CD14-positive monocyte (primary cell): Measurements from ENCODE around the gene HLA-DPA1. TPM values are rescaled to one million over a fixed set of nuclear protein-coding genes. Genes with fewer than 3 reads are reported as not detected.

ENCODE experiments used
- DNase-seq, 3 donors: peaks; one replicate each; pipeline ENCODE4 v3.0.0-alpha.2; 2011 to 2022
- H2AFZ ChIP-seq: 2 replicates; pipeline ENCODE4 v1.6.0; 2012; ENCODE audit warnings: mild to moderate bottlenecking, low read depth, low read length, inconsistent platforms; ENCODE audit not compliant: insufficient read depth, poor library complexity, severe bottlenecking
- H3K27ac ChIP-seq, 2 donors: 1 replicate in 1 of 2; 2 replicates in 1 of 2; pipeline ENCODE4 v1.5.1; 2012 to 2013; ENCODE audit warnings: low read length in 2 of 2, control low read depth in 1 of 2, inconsistent platforms in 1 of 2, low read depth in 1 of 2, mild to moderate bottlenecking in 1 of 2
- H3K27me3 ChIP-seq, 2 donors: one replicate each; pipeline versions ENCODE4 v1.6.0 to v1.6.1; 2011 to 2013; ENCODE audit warnings: low read length in 2 of 2; ENCODE audit not compliant: control insufficient read depth in 2 of 2, insufficient read depth in 2 of 2
- H3K36me3 ChIP-seq, 2 donors: replicated peaks in 1 of 2; 1 replicate in 1 of 2; 2 replicates in 1 of 2; pipeline versions ENCODE4 v1.5.1 to v1.6.1; 2012 to 2013; ENCODE audit warnings: low read length in 2 of 2, control low read depth in 1 of 2, inconsistent platforms in 1 of 2, mild to moderate bottlenecking in 1 of 2; ENCODE audit not compliant: insufficient read depth in 2 of 2, control insufficient read depth in 1 of 2
- H3K4me1 ChIP-seq, 2 donors: 1 replicate in 1 of 2; 2 replicates in 1 of 2; pipeline versions ENCODE4 v1.5.1 to v1.6.1; 2012 to 2013; ENCODE audit warnings: low read length in 2 of 2, control low read depth in 1 of 2, inconsistent platforms in 1 of 2, mild to moderate bottlenecking in 1 of 2, moderate library complexity in 1 of 2; ENCODE audit not compliant: insufficient read depth in 2 of 2, control insufficient read depth in 1 of 2
- H3K4me2 ChIP-seq: replicated peaks from 2 replicates; pipeline ENCODE3; 2012; ENCODE audit warnings: low read length, moderate library complexity, mild to moderate bottlenecking; ENCODE audit not compliant: poor library complexity, severe bottlenecking; ENCODE audit errors: extremely low read depth
- H3K4me3 ChIP-seq, 3 experiments: fragments of 200-600 bp in 1 of 3; sonication (generic) in 1 of 3; replicated peaks in 1 of 3; 1 replicate in 2 of 3; 2 replicates in 1 of 3; pipeline ENCODE4 v1.5.1; 2011 to 2013; ENCODE audit warnings: low read length in 3 of 3, mild to moderate bottlenecking in 3 of 3, control low read depth in 2 of 3, low read depth in 2 of 3, inconsistent platforms in 1 of 3, moderate library complexity in 1 of 3
- H3K79me2 ChIP-seq: 2 replicates; pipeline ENCODE4 v1.6.0; 2012; ENCODE audit warnings: mild to moderate bottlenecking, control low read depth, inconsistent platforms, low read length, moderate library complexity; ENCODE audit not compliant: insufficient read depth
- H3K9ac ChIP-seq: 2 replicates; pipeline ENCODE4 v1.6.0; 2017; ENCODE audit warnings: low read length, mild to moderate bottlenecking; ENCODE audit not compliant: insufficient read depth, poor library complexity, severe bottlenecking
- H3K9me3 ChIP-seq, 2 donors: replicated peaks in 1 of 2; 1 replicate in 1 of 2; 2 replicates in 1 of 2; pipeline versions ENCODE4 v1.5.1 to v1.6.1; 2012 to 2013; ENCODE audit warnings: low read length in 2 of 2, control low read depth in 1 of 2; ENCODE audit not compliant: control insufficient read depth in 1 of 2, insufficient read depth in 1 of 2
- H4K20me1 ChIP-seq: 2 replicates; pipeline ENCODE4 v1.6.0; 2012; ENCODE audit warnings: mild to moderate bottlenecking, low read length, control low read depth, moderate library complexity; ENCODE audit not compliant: insufficient read depth
- H3K27ac Mint-ChIP-seq, 7 donors: one replicate each; pipeline ENCODE4 v1.8.0; 2020; ENCODE audit warnings: mild to moderate bottlenecking in 7 of 7, mixed read lengths in 7 of 7, moderate library complexity in 6 of 7, inconsistent platforms in 2 of 7
- H3K27me3 Mint-ChIP-seq, 3 donors: one replicate each; pipeline ENCODE4 v1.8.0; 2021 to 2022; ENCODE audit warnings: low read depth in 3 of 3, mild to moderate bottlenecking in 3 of 3, mixed read lengths in 3 of 3, moderate library complexity in 3 of 3, inconsistent platforms in 1 of 3
- H3K36me3 Mint-ChIP-seq, 2 donors: one replicate each; pipeline ENCODE4 v1.8.0; 2020; ENCODE audit warnings: mixed read lengths in 2 of 2, inconsistent platforms in 1 of 2, mild to moderate bottlenecking in 1 of 2
- H3K4me1 Mint-ChIP-seq: one replicate; pipeline ENCODE4 v1.8.0; 2020; ENCODE audit warnings: mild to moderate bottlenecking, mixed read lengths
- H3K4me3 Mint-ChIP-seq, 2 donors: one replicate each; pipeline ENCODE4 v1.8.0; 2020; ENCODE audit warnings: mild to moderate bottlenecking in 2 of 2, mixed read lengths in 2 of 2, moderate library complexity in 1 of 2
- H3K9me3 Mint-ChIP-seq, 7 donors: one replicate each; pipeline ENCODE4 v1.8.0; 2020 to 2022; ENCODE audit warnings: mixed read lengths in 7 of 7, mild to moderate bottlenecking in 6 of 7, moderate library complexity in 6 of 7, inconsistent platforms in 2 of 7
- WGBS: methylation state at CpG from one replicate; pipeline ENCODE4 v1.1.5; 2013; ENCODE audit warnings: missing lambda C conversion rate; ENCODE audit not compliant: insufficient coverage; 5-methylcytosine and 5-hydroxymethylcytosine counted together
- intact Hi-C, 2 donors: fragments of 100-400 bp; cut with micrococcal nuclease; formaldehyde crosslinking; loops; one replicate each; pipeline versions ENCODE4 v1.15.0 to v1.15.1; 2023
- polyA plus RNA-seq, 3 donors: library from polyadenylated mRNA; depleted of rRNA in 1 of 3; unstranded in 2 of 3; stranded (reverse) in 1 of 3; fragments of 300-500 nt in 2 of 3; fragments of >200 nt in 1 of 3; fragmentation: Illumina TruSeq in 2 of 3; gene quantifications; 1 replicate in 2 of 3; 2 replicates in 1 of 3; pipeline ENCODE4 v1.2.3, GENCODE V29; 2012 to 2021
- TF ChIP-seq, protein P1 (sequence below): fragments of 200-600 bp; IDR thresholded peaks from one replicate; pipeline ENCODE4 v1.8.0; 2022; ENCODE audit warnings: antibody characterized with exemption, mild to moderate bottlenecking

The HLA-DPA1 gene
- polyA plus RNA-seq, 3 donors = 578 to 1,024 (median 796) TPM

DNA sequence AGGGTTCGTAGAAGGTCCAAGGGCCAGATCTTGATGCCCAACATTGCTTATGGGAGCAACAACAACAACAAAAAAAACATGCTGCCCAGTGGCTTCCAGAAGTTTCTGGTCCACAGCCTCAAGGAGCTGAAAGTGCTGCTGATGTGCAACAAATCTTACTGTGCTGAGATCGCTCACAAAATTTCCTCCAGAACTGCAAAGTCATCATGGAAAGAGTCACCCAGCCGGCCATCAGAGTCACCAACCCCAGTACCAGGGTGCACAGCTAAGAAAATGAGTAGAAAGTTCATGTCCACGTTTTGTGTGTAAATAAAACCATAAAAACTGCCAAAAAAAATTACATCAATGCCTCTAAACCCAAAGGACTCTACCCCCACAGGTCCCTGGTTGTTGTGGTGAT, 6.1 kb upstream of the HLA-DPA1 start:
- peaks cover 41% of the 10 kb centered on the region for H4K20me1 ChIP-seq
- peak overlapping the region in 6 of 7 donors; percentile 57 to 85 (median 74) for H3K27ac Mint-ChIP-seq
- peak overlapping the region in 1 of 3 experiments; percentile 95 for H3K4me3 ChIP-seq
- H3K79me2 ChIP-seq = peaks cover 51% of the 10 kb centered on the region
- no peaks in the 10 kb centered on the region for H3K9me3 Mint-ChIP-seq
- H3K4me1 Mint-ChIP-seq = peaks cover 68% of the 10 kb centered on the region
- WGBS = 20% methylated on average over 1 of the region's 4 CpGs
- peak overlapping the region; percentile 59 for H3K4me2 ChIP-seq
- H3K27me3 ChIP-seq = no peaks in the 10 kb centered on the region
- no peak overlapping the region for H2AFZ ChIP-seq
- H3K27me3 Mint-ChIP-seq = peaks cover 0 to 4% (median 2%) of the 10 kb centered on the region in 3 donors
- intact Hi-C loops = no loop called here
- H3K27ac ChIP-seq = peak overlapping the region; percentile 14 to 46
- peak overlapping the region in 1 of 2 donors; percentile 6 for H3K4me3 Mint-ChIP-seq
- H3K9ac ChIP-seq = no peak overlapping the region
- H3K9me3 ChIP-seq = no peaks in the 10 kb centered on the region
- DNase-seq = peak in 2 of 3 donors; percentile 23 to 63
- peaks cover 33 to 41% of the 10 kb centered on the region in 2 donors for H3K36me3 ChIP-seq
- peaks cover 66 to 74% of the 10 kb centered on the region in 2 donors for H3K36me3 Mint-ChIP-seq
- TF ChIP-seq, protein P1, sequence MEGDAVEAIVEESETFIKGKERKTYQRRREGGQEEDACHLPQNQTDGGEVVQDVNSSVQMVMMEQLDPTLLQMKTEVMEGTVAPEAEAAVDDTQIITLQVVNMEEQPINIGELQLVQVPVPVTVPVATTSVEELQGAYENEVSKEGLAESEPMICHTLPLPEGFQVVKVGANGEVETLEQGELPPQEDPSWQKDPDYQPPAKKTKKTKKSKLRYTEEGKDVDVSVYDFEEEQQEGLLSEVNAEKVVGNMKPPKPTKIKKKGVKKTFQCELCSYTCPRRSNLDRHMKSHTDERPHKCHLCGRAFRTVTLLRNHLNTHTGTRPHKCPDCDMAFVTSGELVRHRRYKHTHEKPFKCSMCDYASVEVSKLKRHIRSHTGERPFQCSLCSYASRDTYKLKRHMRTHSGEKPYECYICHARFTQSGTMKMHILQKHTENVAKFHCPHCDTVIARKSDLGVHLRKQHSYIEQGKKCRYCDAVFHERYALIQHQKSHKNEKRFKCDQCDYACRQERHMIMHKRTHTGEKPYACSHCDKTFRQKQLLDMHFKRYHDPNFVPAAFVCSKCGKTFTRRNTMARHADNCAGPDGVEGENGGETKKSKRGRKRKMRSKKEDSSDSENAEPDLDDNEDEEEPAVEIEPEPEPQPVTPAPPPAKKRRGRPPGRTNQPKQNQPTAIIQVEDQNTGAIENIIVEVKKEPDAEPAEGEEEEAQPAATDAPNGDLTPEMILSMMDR = no peak
- H3K4me1 ChIP-seq = peaks cover 61 to 67% of the 10 kb centered on the region in 2 donors

DNA sequence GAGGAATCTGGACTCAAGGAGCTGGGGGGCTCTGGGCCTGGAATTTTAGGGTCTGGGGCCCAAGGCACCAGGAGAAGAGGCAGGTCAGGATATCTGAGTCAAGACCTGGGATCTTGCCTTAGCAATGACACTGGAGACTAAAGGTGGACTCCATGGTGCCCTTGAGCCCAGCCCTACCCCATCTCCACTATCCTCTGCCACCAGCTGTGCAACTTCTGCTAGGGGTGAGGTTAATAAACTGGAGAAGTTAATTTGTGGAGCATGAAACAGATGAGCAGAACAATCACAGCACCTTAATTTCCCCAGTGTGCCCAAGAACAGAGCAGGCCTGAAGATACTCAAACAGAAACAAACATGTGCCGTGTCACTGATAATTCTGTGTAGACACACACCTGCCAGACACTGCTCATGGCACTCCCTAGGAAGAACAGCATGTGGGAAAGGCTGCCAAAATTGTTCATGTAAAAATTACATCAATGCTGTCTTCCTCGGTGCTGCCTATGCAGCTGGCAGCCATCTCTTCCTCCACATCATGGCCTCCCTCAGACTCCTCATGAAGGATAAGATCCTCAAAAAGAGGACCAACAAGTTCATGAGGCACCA, 5.6 kb upstream of the HLA-DPA1 start:
- Mint-ChIP-seq H3K4me3 (peak overlapping the region; percentile 63 to 73), H3K9me3 (no peaks in the 10 kb centered on the region), H3K27ac (peak overlapping the region; percentile 57 to 85 (median 68)), H3K27me3 (peaks cover 0 to 4% (median 2%) of the 10 kb centered on the region in 3 donors), H3K4me1 (peaks cover 69% of the 10 kb centered on the region), H3K36me3 (peaks cover 61 to 69% of the 10 kb centered on the region in 2 donors)
- Histone ChIP-seq H3K79me2 (peaks cover 51% of the 10 kb centered on the region), H3K27ac (peak overlapping the region; percentile 14 to 46), H3K27me3 (no peaks in the 10 kb centered on the region), H4K20me1 (peaks cover 41% of the 10 kb centered on the region), H3K36me3 (peaks cover 27 to 40% of the 10 kb centered on the region in 2 donors), H3K9me3 (no peaks in the 10 kb centered on the region), H3K9ac (no peak overlapping the region), H3K4me3 (peak overlapping the region in 1 of 3 experiments; percentile 95), H3K4me2 (peak overlapping the region; percentile 59), H3K4me1 (peaks cover 61 to 69% of the 10 kb centered on the region in 2 donors), H2AFZ (no peak overlapping the region)
- TF ChIP-seq, protein P1 = no peak
- intact Hi-C loops = no loop called here
- no peak for DNase-seq
- 88% methylated on average over 2 of the region's 2 CpGs for WGBS
